ENCODE measurements around the gene AKNAD1.

DNA sequence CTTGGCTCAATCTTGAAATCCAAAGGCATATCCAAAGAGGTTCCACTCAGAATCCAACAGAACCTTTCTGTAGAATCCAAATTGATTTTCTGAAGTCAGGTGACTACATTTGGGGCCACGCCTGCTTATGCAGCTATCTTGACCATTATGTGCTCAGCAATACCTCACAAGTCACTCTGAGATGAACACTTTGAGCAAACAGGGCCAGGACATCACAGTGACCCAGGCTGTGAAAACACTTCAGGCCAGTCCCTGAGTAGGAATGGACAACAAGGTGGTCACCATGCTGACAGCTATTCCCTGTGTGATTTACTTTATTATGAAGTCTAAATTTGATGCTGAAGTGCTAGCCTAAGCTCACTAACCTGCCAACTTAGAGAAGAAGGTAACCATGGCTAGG is at the start of gene AKNAD1:
- TF ChIP-seq, protein P1, sequence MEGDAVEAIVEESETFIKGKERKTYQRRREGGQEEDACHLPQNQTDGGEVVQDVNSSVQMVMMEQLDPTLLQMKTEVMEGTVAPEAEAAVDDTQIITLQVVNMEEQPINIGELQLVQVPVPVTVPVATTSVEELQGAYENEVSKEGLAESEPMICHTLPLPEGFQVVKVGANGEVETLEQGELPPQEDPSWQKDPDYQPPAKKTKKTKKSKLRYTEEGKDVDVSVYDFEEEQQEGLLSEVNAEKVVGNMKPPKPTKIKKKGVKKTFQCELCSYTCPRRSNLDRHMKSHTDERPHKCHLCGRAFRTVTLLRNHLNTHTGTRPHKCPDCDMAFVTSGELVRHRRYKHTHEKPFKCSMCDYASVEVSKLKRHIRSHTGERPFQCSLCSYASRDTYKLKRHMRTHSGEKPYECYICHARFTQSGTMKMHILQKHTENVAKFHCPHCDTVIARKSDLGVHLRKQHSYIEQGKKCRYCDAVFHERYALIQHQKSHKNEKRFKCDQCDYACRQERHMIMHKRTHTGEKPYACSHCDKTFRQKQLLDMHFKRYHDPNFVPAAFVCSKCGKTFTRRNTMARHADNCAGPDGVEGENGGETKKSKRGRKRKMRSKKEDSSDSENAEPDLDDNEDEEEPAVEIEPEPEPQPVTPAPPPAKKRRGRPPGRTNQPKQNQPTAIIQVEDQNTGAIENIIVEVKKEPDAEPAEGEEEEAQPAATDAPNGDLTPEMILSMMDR (IDR thresholded peaks at IDR 0.05) = no peak
- no peak for TF ChIP-seq POLR2A (IDR thresholded peaks at IDR 0.05)
